SK-N-MC (cell line): Measurements from ENCODE around the gene SPATS2L.

Experiments used
- DNase-seq: peaks from one replicate; pipeline ENCODE4 v3.0.0-alpha.2; 2011; ENCODE audit warnings: low read depth, low spot score
- H3K27ac ChIP-seq: fragments of 200-600 bp; sonication (generic); 2 replicates; pipeline ENCODE4 v1.5.1; 2016; ENCODE audit warnings: mixed run types
- H3K36me3 ChIP-seq: fragments of 200-600 bp; sonication (generic); 2 replicates; pipeline ENCODE4 v1.6.1; 2017; ENCODE audit warnings: antibody characterized with exemption, low read length, mixed read lengths; ENCODE audit not compliant: insufficient read depth
- H3K4me3 ChIP-seq: fragments of 200-600 bp; sonication (generic); 2 replicates; pipeline ENCODE4 v1.5.1; 2016
- H3K9ac ChIP-seq: fragments of 200-600 bp; sonication (generic); 2 replicates; pipeline ENCODE4 v1.8.0; 2017; ENCODE audit warnings: mixed run types, mixed read lengths; ENCODE audit not compliant: insufficient read length
- H3K9me3 ChIP-seq: fragments of 200-600 bp; sonication (generic); 2 replicates; pipeline ENCODE4 v1.6.1; 2017; ENCODE audit warnings: low read depth, mild to moderate bottlenecking, antibody characterized with exemption, low read length, moderate library complexity, mixed read lengths
- EZH2 ChIP-seq: fragments of 200-600 bp; sonication (generic); IDR thresholded peaks from one replicate; pipeline ENCODE4 v1.6.1; 2017; ENCODE audit warnings: antibody characterized with exemption
- FOXP2 ChIP-seq: optimal IDR thresholded peaks from 2 replicates; pipeline ENCODE3; 2011; ENCODE audit warnings: mild to moderate bottlenecking, moderate library complexity; ENCODE audit not compliant: insufficient read depth; ENCODE audit errors: extremely low read length, control extremely low read depth
- POLR2AphosphoS5 ChIP-seq: IDR thresholded peaks from 2 replicates; pipeline ENCODE4 v1.6.1; 2012; ENCODE audit warnings: mild to moderate bottlenecking, low read depth, low read length, borderline replicate concordance

Gene SPATS2L

GRCh38 chr2:200347301-200347700, 40.8 kb downstream of the SPATS2L start:
- DNase-seq, result no peak
- TF ChIP-seq FOXP2, result no peak
- TF ChIP-seq POLR2AphosphoS5, result no peak
- TF ChIP-seq EZH2, result no peak
- H3K27ac ChIP-seq, result no peak overlapping the region

GRCh38 chr2:200348897-200349563, 42.5 kb downstream of the SPATS2L start:
- no peak for DNase-seq
- H3K27ac ChIP-seq, result no peak overlapping the region
- no peak overlapping the region for H3K4me3 ChIP-seq
- H3K9ac ChIP-seq, result no peak overlapping the region
- TF ChIP-seq POLR2AphosphoS5, result no peak
- no peak for TF ChIP-seq EZH2
- no peak for TF ChIP-seq FOXP2
- H3K36me3 ChIP-seq, result no peaks in the 10 kb centered on the region
- no peaks in the 10 kb centered on the region for H3K9me3 ChIP-seq

More at GRCh38 chr2:200347301-200347700, 40.8 kb downstream of the SPATS2L start:
- Histone ChIP-seq H3K9me3 (no peaks in the 10 kb centered on the region), H3K36me3 (no peaks in the 10 kb centered on the region), H3K9ac (no peak overlapping the region), H3K4me3 (no peak overlapping the region)

DNA sequence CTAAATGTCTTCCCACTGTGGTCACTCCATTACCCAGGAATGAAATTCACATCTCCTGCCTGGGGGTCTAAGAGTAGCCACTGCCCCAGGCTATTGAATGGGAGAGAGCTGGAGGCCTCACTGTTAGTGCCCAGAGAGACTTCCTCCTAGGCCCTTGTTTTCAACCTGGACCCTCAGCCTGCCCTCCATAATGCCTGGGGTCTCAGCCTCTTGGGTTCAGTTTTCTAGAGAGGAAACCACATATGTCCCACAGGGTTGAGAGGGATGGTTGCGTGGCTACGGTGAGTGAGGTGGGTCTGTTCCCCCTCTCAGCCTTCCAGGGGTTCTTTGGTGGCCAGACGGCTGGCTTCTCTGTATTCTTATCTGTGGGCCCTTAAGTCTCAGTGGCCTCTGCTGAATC, 43.4 kb downstream of the SPATS2L start:
- DNase-seq, result no peak
- no peak overlapping the region for H3K9ac ChIP-seq
- no peak overlapping the region for H3K4me3 ChIP-seq
- no peaks in the 10 kb centered on the region for H3K9me3 ChIP-seq
- TF ChIP-seq FOXP2 (no peak), POLR2AphosphoS5 (no peak), EZH2 (no peak)
- H3K27ac ChIP-seq, result no peak overlapping the region
- H3K36me3 ChIP-seq, result no peaks in the 10 kb centered on the region

GRCh38 chr2:200350850-200351285, 44.4 kb downstream of the SPATS2L start:
- Histone ChIP-seq H3K4me3 (no peak overlapping the region), H3K27ac (no peak overlapping the region), H3K9ac (no peak overlapping the region), H3K36me3 (no peaks in the 10 kb centered on the region), H3K9me3 (no peaks in the 10 kb centered on the region)
- DNase-seq, result no peak
- no peak for TF ChIP-seq POLR2AphosphoS5
- TF ChIP-seq EZH2, result no peak
- no peak for TF ChIP-seq FOXP2

DNA sequence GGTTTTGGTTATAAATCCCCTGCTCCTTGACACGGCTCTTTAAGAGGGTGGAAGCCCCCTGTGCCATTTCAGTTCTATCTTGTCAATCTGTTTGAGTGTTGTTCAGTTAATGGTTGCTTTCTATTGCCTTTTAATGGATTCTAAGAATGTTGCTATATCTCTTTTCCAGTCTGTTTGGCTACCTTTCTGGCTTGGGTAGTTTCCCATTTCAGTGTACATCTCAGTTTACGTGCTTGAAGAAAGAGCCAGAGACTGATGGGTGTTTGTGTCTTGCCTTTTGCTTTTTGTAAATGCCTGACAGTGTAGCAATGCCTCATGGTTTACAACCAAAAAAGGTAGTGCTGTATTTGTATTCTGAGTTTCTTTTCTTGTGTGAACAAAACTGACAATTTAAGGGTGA, 45.3 kb downstream of the SPATS2L start:
- H3K4me3 ChIP-seq, result no peak overlapping the region
- H3K9me3 ChIP-seq, result no peaks in the 10 kb centered on the region
- H3K36me3 ChIP-seq, result no peaks in the 10 kb centered on the region
- H3K9ac ChIP-seq, result no peak overlapping the region
- no peak for DNase-seq
- TF ChIP-seq EZH2, result no peak
- no peak overlapping the region for H3K27ac ChIP-seq

- no peak overlapping the region for H3K27ac ChIP-seq
These were observed 46.1 kb downstream of the SPATS2L start for GRCh38 chr2:200352636-200353035.

GRCh38 chr2:200353120-200353519, 46.6 kb downstream of the SPATS2L start:
- no peaks in the 10 kb centered on the region for H3K36me3 ChIP-seq
- H3K9me3 ChIP-seq, result no peaks in the 10 kb centered on the region
- H3K9ac ChIP-seq, result no peak overlapping the region
- DNase-seq, result no peak
- TF ChIP-seq POLR2AphosphoS5, result no peak
- TF ChIP-seq FOXP2, result no peak
- no peak overlapping the region for H3K27ac ChIP-seq
- no peak overlapping the region for H3K4me3 ChIP-seq

More at GRCh38 chr2:200352636-200353035, 46.1 kb downstream of the SPATS2L start:
- TF ChIP-seq EZH2, result no peak
- TF ChIP-seq POLR2AphosphoS5, result no peak
- no peak for TF ChIP-seq FOXP2
- H3K9me3 ChIP-seq, result no peaks in the 10 kb centered on the region
- no peak overlapping the region for H3K9ac ChIP-seq
- no peak overlapping the region for H3K4me3 ChIP-seq
- DNase-seq, result no peak
- no peaks in the 10 kb centered on the region for H3K36me3 ChIP-seq

DNA sequence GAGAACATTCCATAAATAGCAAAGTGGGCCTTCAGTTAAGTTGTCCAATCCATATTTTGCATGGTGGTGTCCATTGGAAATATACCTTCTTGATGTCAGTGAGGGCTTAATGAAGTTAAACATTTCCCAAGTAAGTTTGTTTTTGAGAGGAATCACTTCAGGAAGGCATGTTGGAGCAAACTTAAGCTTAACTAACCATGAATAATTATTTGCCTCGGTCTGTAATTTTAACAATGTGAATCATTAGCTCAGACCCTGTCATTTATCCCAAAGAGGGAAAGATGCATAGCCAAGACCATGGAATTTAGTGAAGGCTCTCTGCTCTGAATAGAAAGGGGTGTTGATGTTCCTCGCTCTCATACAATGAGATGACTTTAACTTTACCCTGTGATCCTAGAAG, 47.4 kb downstream of the SPATS2L start:
- no peaks in the 10 kb centered on the region for H3K9me3 ChIP-seq
- H3K4me3 ChIP-seq, result no peak overlapping the region
- H3K36me3 ChIP-seq, result no peaks in the 10 kb centered on the region
- H3K27ac ChIP-seq, result no peak overlapping the region
- DNase-seq, result no peak
- no peak overlapping the region for H3K9ac ChIP-seq
- no peak for TF ChIP-seq FOXP2
- no peak for TF ChIP-seq EZH2
- TF ChIP-seq POLR2AphosphoS5, result no peak

- Histone ChIP-seq H3K9ac (no peak overlapping the region), H3K27ac (no peak overlapping the region), H3K9me3 (no peaks in the 10 kb centered on the region), H3K36me3 (no peaks in the 10 kb centered on the region), H3K4me3 (no peak overlapping the region)
- TF ChIP-seq FOXP2 (no peak), EZH2 (no peak)
- no peak for DNase-seq
These were observed 48.6 kb downstream of the SPATS2L start for GRCh38 chr2:200354833-200355751.
